ENCODE data around the gene ZNF318. TPM values are rescaled to one million over a fixed set of nuclear protein-coding genes. Genes with fewer than 3 reads are reported as not detected.

ZNF318 gene
- total RNA-seq, 1 donor from 2014 or later: 9.8 TPM

DNA sequence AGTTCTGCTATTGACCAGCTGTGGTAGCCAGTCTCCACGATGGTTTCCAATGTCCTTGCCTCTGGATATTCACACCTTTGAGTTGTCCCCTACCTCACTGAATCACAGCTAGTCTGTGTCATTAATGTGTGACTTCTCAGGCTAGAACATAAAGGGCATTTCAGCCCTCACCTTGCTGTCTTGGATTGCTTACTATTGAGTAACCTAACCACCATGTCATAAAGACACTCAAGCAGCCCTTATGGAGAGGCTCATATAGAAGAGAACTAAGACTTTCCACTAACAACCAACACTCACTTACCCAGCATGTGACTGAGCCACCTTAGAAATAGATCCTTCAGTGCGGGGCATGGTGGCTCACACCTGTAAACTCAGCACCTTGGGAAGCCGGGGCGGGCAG is 38.8 kb upstream of the ZNF318 start:
- Histone ChIP-seq H3K27me3 (ENCODE audit: insufficient read depth, low read length) (peaks cover 9% of the 10 kb centered on the region), H3K9ac (ENCODE audit: low read length) (no peak overlapping the region), H3K4me2 (ENCODE audit: low read length) (no peak overlapping the region), H3K36me3 (ENCODE audit: insufficient read depth, low read length) (no peaks in the 10 kb centered on the region), H3K4me1 (ENCODE audit: insufficient read depth, low read length) (no peaks in the 10 kb centered on the region), H3K27ac (ENCODE audit: low read depth, low read length) (no peak overlapping the region), H3K9me3 (ENCODE audit: insufficient read depth, low read depth, low read length) (no peaks in the 10 kb centered on the region), H4K20me1 (ENCODE audit: insufficient read depth, low read length) (no peaks in the 10 kb centered on the region), H3K79me2 (ENCODE audit: insufficient read depth, low read length) (no peaks in the 10 kb centered on the region), H3K4me3 (ENCODE audit: insufficient read depth, low read depth, low read length) (no peak overlapping the region), H2AFZ (ENCODE audit: low read depth, low read length) (no peak overlapping the region)
- peaks cover 27% of the 10 kb centered on the region for H3K27me3 Mint-ChIP-seq (ENCODE audit: low read depth, unreplicated experiment)
- DNase-seq (ENCODE audit: low read depth) (no peak), FAIRE-seq (no peak)
- no peak overlapping the region for H3K4me3 Mint-ChIP-seq (ENCODE audit: unreplicated experiment)
- H3K9me3 Mint-ChIP-seq (ENCODE audit: unreplicated experiment): peaks cover 2% of the 10 kb centered on the region
- no peaks in the 10 kb centered on the region for H3K36me3 Mint-ChIP-seq (ENCODE audit: low read depth, unreplicated experiment)
- peaks cover 3% of the 10 kb centered on the region for H3K4me1 Mint-ChIP-seq (ENCODE audit: low read depth, unreplicated experiment)
- no peak overlapping the region for H3K27ac Mint-ChIP-seq (ENCODE audit: unreplicated experiment)
- TF ChIP-seq EZH2 (IDR thresholded peaks at IDR 0.05; ENCODE audit: insufficient read depth, low read length) (no peak), CTCF (IDR thresholded peaks at IDR 0.05; ENCODE audit: insufficient read depth, low read depth, low read length) (no peak)

- no peak overlapping the region for H3K4me3 Mint-ChIP-seq (ENCODE audit: unreplicated experiment)
- Histone ChIP-seq H3K9me3 (ENCODE audit: insufficient read depth, low read depth, low read length) (no peaks in the 10 kb centered on the region), H3K4me1 (ENCODE audit: insufficient read depth, low read length) (no peaks in the 10 kb centered on the region), H3K9ac (ENCODE audit: low read length) (no peak overlapping the region), H3K4me3 (ENCODE audit: insufficient read depth, low read depth, low read length) (no peak overlapping the region), H3K79me2 (ENCODE audit: insufficient read depth, low read length) (no peaks in the 10 kb centered on the region), H3K36me3 (ENCODE audit: insufficient read depth, low read length) (no peaks in the 10 kb centered on the region), H3K27me3 (ENCODE audit: insufficient read depth, low read length) (peaks cover 9% of the 10 kb centered on the region), H3K27ac (ENCODE audit: low read depth, low read length) (no peak overlapping the region), H3K4me2 (ENCODE audit: low read length) (no peak overlapping the region), H2AFZ (ENCODE audit: low read depth, low read length) (no peak overlapping the region), H4K20me1 (ENCODE audit: insufficient read depth, low read length) (no peaks in the 10 kb centered on the region)
- no peak for DNase-seq (ENCODE audit: low read depth)
- TF ChIP-seq EZH2 (IDR thresholded peaks at IDR 0.05; ENCODE audit: insufficient read depth, low read length) (no peak), CTCF (IDR thresholded peaks at IDR 0.05; ENCODE audit: insufficient read depth, low read depth, low read length) (no peak)
- H3K27ac Mint-ChIP-seq (ENCODE audit: unreplicated experiment): no peak overlapping the region
- H3K9me3 Mint-ChIP-seq (ENCODE audit: unreplicated experiment): peaks cover 2% of the 10 kb centered on the region
- peaks cover 3% of the 10 kb centered on the region for H3K4me1 Mint-ChIP-seq (ENCODE audit: low read depth, unreplicated experiment)
- H3K27me3 Mint-ChIP-seq (ENCODE audit: low read depth, unreplicated experiment): peaks cover 26% of the 10 kb centered on the region
- no peaks in the 10 kb centered on the region for H3K36me3 Mint-ChIP-seq (ENCODE audit: low read depth, unreplicated experiment)
- no peak for FAIRE-seq
These were observed 37.8 kb upstream of the ZNF318 start for GRCh38 chr6:43407296-43407695.

DNA sequence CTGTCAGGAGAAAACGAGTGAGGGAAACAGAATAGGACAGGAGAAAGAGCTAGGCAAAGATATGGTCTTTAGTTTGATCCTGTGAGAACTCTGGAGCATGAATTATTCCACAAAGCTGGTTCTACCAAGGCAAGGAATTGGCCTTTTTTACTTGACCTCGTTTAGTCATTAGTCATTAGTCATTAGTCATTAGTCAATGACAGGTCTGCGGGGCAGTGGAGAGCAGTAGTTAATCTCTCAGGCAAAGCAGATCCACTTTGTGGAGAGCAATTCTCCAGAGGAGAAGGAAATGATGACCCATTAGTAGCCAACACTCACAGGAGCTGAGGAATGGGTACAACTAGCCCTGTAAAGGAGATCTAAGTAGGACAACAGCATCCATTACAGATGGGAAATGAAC is 35.9 kb upstream of the ZNF318 start:
- H3K27ac Mint-ChIP-seq (ENCODE audit: unreplicated experiment): no peak overlapping the region
- TF ChIP-seq EZH2 (IDR thresholded peaks at IDR 0.05; ENCODE audit: insufficient read depth, low read length): no peak
- TF ChIP-seq CTCF (IDR thresholded peaks at IDR 0.05; ENCODE audit: insufficient read depth, low read depth, low read length): no peak
- H3K4me1 Mint-ChIP-seq (ENCODE audit: low read depth, unreplicated experiment): peaks cover 3% of the 10 kb centered on the region
- H3K9ac ChIP-seq (ENCODE audit: low read length): no peak overlapping the region
- H3K27me3 Mint-ChIP-seq (ENCODE audit: low read depth, unreplicated experiment): peaks cover 30% of the 10 kb centered on the region
- no peaks in the 10 kb centered on the region for H3K9me3 ChIP-seq (ENCODE audit: insufficient read depth, low read depth, low read length)
- no peak overlapping the region for H2AFZ ChIP-seq (ENCODE audit: low read depth, low read length)
- no peaks in the 10 kb centered on the region for H3K79me2 ChIP-seq (ENCODE audit: insufficient read depth, low read length)
- peaks cover 2% of the 10 kb centered on the region for H3K9me3 Mint-ChIP-seq (ENCODE audit: unreplicated experiment)
- no peaks in the 10 kb centered on the region for H3K36me3 Mint-ChIP-seq (ENCODE audit: low read depth, unreplicated experiment)
- H3K36me3 ChIP-seq (ENCODE audit: insufficient read depth, low read length): no peaks in the 10 kb centered on the region
- H3K4me1 ChIP-seq (ENCODE audit: insufficient read depth, low read length): no peaks in the 10 kb centered on the region
- H4K20me1 ChIP-seq (ENCODE audit: insufficient read depth, low read length): no peaks in the 10 kb centered on the region
- H3K27me3 ChIP-seq (ENCODE audit: insufficient read depth, low read length): peaks cover 10% of the 10 kb centered on the region
- H3K4me3 ChIP-seq (ENCODE audit: insufficient read depth, low read depth, low read length): no peak overlapping the region
- FAIRE-seq: no peak
- H3K4me3 Mint-ChIP-seq (ENCODE audit: unreplicated experiment): no peak overlapping the region
- DNase-seq (ENCODE audit: low read depth): peak; percentile 28
- no peak overlapping the region for H3K27ac ChIP-seq (ENCODE audit: low read depth, low read length)
- no peak overlapping the region for H3K4me2 ChIP-seq (ENCODE audit: low read length)

All from astrocyte (in vitro differentiated cells and primary cell).